Effector CD8-positive, alpha-beta T cell (primary cell): ENCODE results near the gene LRRN2.

Experiments used
- DNase-seq: peaks from one replicate; lab custom pipeline; 2025; lab: John Stamatoyannopoulos, UW

The LRRN2 gene

GRCh38 chr1:204662530-204662929, 23.0 kb downstream of the LRRN2 start:
- DNase-seq, result no peak

GRCh38 chr1:204660509-204660908, 25.0 kb downstream of the LRRN2 start:
- DNase-seq, result no peak

- no peak for DNase-seq
Observed at GRCh38 chr1:204659056-204659455, 26.5 kb downstream of the LRRN2 start.

DNA sequence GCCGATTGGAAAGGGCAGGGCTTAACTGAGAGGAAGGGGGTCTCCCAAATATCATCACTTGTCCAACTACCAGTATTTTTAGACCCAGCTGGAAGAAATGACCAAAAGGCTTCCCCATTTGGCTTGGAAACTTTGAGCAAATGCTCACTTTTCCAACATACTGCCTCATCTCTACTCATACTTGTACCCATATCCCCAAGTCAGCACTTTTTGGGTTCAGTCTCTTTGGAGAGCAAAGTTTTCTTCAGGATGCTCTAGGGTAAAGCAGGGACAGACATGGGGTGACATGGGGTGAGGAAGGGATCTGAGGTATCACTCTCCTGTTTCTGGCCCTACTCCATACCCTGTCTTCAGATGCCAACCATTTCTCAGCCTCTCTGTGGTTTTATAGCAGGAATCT, 27.2 kb downstream of the LRRN2 start:
- DNase-seq, result no peak

GRCh38 chr1:204653590-204654340, 31.8 kb downstream of the LRRN2 start:
- DNase-seq, result no peak

DNA sequence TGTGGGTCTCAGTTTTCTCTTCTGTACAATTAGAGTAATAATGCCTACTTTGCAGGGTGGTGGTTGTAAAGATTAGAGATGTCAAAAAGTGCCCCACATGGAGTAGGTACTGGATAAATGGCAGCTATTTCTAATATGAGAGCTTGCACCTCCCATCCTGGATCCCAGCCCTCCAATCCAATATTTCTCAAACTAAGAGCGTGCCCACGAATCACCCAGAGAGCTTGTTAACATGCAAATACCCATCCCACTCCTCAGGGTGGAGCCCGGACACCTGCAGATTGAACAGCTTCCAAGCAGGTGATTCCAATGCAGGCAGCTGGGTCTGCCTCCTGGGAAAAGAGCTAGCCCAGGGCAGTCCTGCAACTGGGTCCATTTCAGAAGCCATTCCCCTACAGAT, 33.0 kb downstream of the LRRN2 start:
- no peak for DNase-seq

DNA sequence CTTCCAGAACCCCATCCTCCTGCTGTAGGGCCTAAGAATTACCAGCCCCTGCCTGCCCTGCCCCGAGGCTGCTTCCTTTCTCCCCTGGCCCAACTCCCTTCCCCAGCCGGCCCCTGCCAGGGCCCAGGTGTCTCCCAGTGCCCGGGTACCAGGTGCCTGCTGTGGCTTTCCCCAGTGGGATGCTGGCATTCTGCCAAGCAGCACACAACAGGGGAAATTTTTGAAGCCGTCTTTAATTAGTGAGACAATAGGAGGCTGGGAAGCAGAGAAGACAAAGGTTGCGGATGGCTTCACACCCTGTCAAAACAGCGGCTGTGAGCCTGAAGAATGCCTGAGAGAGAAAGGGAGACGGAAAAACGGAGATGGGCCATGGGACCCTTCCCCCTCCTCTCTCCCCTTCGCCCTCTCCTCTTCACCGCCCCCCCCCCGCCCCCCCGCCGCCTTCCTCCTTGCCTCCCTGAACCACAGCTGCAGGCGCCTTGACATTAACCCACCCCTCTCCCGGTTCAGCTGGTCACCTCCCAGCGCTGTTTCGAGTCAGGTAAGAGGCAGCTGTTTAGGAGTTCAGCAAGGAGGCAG, 33.6 kb downstream of the LRRN2 start:
- no peak for DNase-seq

GRCh38 chr1:204650911-204651570, 34.5 kb downstream of the LRRN2 start:
- DNase-seq, result no peak

GRCh38 chr1:204649721-204650521, 35.6 kb downstream of the LRRN2 start:
- no peak for DNase-seq

DNA sequence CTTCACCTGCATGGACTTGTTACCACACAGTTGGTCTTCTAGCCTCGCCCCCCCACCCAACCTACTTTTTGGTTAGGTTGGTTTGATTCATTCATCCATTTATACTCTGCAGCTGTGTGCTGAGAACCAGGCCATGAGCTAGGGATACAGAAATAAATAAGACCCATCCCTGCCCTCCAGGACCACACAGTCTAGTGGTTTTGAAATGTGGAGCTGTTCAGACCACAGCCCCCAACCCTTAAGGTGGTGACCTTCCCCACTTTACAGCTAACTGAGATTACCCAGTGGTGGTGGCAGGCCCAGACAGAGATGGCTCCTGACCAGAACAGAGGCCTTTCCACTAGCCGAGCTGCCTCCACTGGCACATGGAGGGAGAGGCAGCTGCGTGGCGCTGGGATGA, 37.0 kb downstream of the LRRN2 start:
- DNase-seq, result no peak

GRCh38 chr1:204647805-204648153, 37.8 kb downstream of the LRRN2 start:
- no peak for DNase-seq

DNA sequence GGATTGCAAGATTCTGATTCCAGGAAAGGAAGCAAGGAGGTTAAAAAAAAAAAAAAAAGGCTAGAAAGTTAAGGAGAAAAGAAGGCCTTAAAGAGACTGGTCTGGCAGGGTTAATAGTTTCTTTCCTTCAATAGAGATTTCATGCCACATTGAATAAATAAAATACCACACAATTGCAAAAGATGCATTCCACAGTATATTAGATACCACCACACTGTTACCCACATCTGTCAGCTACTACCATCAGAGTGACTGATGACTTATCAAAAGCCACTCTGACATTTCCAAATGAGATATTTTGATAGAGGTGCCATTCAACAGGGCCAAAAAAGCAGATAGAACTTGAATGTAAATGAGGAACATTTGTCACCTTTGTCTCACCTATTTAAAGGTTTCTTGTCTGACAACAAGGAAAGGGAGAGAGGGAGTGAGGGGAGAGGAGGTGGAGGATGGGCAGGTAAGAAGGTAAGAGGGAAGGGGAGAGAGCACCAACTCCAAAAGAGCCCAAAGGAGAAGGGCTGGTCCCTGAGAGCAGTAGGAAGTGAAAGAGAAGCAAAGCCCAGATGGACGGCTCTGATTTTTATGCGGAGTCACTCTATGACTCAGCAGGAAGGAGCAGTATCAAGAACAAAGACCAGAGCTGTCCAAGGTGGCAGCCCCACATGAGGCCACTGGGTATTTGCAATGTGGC, 38.3 kb downstream of the LRRN2 start:
- no peak for DNase-seq

- no peak for DNase-seq
Observed at GRCh38 chr1:204645666-204646065, 39.9 kb downstream of the LRRN2 start.

DNA sequence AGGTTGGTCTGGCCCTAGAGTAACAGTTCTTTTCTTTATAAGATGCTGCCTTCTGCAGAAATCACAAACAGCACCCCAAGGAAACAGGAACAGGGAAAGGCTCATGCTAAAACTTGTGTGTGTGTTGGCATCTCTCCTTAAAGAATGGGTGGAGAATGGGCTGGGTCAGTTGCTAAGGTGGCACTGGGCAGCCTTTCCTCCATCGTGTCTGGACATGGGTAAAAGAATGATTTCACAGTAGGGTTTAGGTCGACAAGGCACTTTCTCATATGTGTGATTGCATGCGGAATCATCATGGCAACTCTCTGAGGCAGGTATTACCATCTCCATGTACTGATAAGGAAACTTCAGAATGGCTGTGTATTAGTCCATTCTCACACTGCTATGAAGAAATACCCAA, 40.3 kb downstream of the LRRN2 start:
- DNase-seq, result no peak

GRCh38 chr1:204643503-204643902, 42.0 kb downstream of the LRRN2 start:
- DNase-seq, result no peak

GRCh38 chr1:204641936-204642335, 43.6 kb downstream of the LRRN2 start:
- no peak for DNase-seq

DNA sequence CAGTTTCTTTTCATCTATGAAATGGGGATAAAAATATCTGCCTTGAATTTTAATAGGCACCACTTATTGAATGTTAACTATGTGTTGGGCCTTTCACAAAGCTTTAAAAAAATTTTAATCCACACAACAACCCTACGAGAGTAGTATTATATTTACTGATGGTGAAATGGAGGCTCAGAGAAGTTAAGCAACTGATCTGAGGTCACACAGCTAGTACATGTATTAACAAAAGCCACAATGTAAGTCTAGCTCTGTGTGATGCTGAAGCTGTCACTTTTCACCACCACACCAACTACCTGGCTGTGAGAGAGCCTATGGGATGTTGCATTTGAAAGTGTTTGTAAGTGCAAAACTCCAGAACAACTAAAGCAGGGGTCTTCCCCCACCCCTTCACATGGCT, 44.1 kb downstream of the LRRN2 start:
- DNase-seq, result no peak

DNA sequence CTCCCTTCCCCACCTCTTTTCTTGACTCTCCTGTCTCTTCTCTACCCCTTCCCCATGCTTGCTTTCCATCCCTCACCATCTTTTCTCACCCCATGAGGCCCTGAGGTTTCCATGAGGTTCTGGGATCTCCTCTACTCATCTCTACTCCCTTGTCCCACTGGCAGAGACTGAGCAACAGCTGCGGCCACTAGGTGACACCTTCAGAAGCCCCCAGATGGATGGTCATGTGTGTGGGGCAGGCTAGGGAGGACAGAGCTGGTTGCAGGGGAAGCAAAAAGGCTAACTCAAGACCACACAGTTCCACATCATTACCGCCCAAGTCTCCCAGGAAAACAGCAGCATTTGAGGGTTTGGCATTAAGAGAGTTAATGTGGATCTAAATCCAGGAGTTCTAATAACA, 45.0 kb downstream of the LRRN2 start:
- no peak for DNase-seq

GRCh38 chr1:204634260-204634910, 51.2 kb downstream of the LRRN2 start:
- no peak for DNase-seq

DNA sequence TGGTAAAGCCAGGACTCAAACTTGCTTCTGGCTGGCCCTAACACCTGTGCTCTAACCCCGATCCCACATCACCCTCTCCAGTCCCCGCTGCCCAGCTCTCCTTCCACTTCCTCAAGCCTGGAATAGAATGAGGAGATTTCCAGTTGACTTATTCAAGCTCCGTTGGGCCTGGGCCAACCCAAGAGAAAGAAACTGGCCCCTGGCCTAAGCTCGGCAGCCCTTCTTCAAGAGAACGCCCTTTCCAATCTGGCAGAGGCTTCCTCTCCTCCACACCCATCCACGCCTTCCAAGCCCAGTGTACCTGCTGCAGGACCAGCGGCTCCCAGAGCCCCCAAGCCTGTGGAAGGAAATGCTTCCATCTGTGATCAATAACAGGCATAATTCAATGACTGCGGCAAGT, 51.9 kb downstream of the LRRN2 start:
- DNase-seq, result no peak

DNA sequence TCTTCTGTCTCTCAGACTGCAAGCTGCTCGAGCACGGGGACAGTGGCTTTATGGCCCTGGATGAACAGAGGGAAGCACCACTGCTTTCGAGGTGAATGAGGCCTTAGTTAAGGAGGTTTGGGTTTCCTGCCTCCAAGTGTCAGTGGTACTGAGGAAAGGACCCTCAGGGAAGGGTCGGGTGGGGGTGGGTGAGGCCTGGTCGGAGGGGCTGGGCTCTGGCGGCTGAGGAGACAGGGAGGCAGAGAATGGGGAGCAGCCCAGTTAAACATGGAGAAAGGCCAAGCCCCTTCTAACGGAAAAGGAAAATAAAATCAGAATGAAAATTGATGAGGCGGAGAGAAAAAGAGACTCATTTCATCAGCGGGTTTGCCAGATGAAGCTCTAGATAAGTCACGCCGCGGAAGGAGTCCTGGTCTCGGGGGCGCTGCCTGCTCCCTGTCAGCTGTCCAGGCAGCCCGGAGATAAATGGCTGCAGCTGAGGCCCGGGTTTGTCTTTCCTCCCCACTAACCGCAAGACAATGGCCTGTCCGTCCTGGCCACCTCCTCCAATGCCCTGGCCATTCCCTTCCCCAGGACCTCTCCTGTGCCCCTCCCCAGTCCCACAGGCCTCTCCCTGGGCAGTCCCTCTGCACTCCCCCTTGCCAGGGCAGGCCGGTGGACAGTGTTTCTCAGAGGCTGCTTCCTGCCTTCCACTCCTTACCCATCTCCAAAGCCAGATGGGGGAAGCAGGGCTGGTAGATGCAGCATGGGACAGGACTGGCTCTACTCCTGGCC, 55.2 kb downstream of the LRRN2 start:
- no peak for DNase-seq
